Endothelial cell of umbilical vein (primary cell): ENCODE results near the gene ZNHIT2. TPM values are rescaled to one million over a fixed set of nuclear protein-coding genes. Genes with fewer than 3 reads are reported as not detected.

Experiments
- BruUV-seq: library from RNA; stranded (reverse); fragments of 400-500 nt; replicated peaks from 2 replicates; lab custom pipeline; 2021; lab: Mats Ljungman, UMichigan
- CTCF ChIA-PET: fragments of 300-600, 350-600 bp; sonication (Branson Sonifier 250); formaldehyde crosslinking; loops from one replicate; lab custom pipeline; 2021; ENCODE audit warnings: antibody characterized with exemption, inconsistent platforms; lab: Charles Lee
- POLR2A ChIA-PET: fragments of 300-600, 350-600 bp; sonication (Branson Sonifier 250); formaldehyde crosslinking; loops from one replicate; lab custom pipeline; 2021; ENCODE audit warnings: antibody characterized with exemption, inconsistent platforms; lab: Charles Lee
- DNase-seq: peaks from one replicate; pipeline ENCODE4 v3.0.0-alpha.2; 2011; ENCODE audit warnings: low read depth, low spot score
- FAIRE-seq: peaks from 2 replicates; lab custom pipeline; 2011; peaks lifted over from hg19 to GRCh38; lab: Jason Lieb, UNC
- H2AFZ ChIP-seq: 2 replicates; pipeline ENCODE4 v1.6.0; 2012; ENCODE audit warnings: low read depth, low read length, control low read depth, inconsistent platforms
- H3K27ac ChIP-seq: 2 replicates; pipeline ENCODE4 v1.5.1; 2011; ENCODE audit warnings: low read depth, mild to moderate bottlenecking, control low read depth, low read length, moderate library complexity; ENCODE audit not compliant: insufficient read depth
- H3K27me3 ChIP-seq, 2 experiments: 2 replicates each; pipeline versions ENCODE4 v1.6.0 to v1.6.1; 2011; ENCODE audit warnings: low read length in 2 of 2, mixed read lengths in 1 of 2; ENCODE audit not compliant: control insufficient read depth in 2 of 2, insufficient read depth in 2 of 2
- H3K36me3 ChIP-seq, 2 experiments: 2 replicates in 1 of 2; 3 replicates in 1 of 2; pipeline ENCODE4 v1.5.1; 2011; ENCODE audit warnings: low read length in 2 of 2, mild to moderate bottlenecking in 1 of 2, moderate library complexity in 1 of 2; ENCODE audit not compliant: control insufficient read depth in 2 of 2, insufficient read depth in 2 of 2; ENCODE audit errors: extremely low read depth in 1 of 2
- H3K4me1 ChIP-seq: 3 replicates; pipeline ENCODE4 v1.5.1; 2011; ENCODE audit warnings: mild to moderate bottlenecking, low read length; ENCODE audit not compliant: control insufficient read depth, insufficient read depth; ENCODE audit errors: extremely low read depth
- H3K4me2 ChIP-seq: 2 replicates; pipeline ENCODE4 v1.6.1; 2011; ENCODE audit warnings: low read length, control low read depth, mixed read lengths; ENCODE audit not compliant: insufficient read depth
- H3K4me3 ChIP-seq, 3 experiments: fragments of 200-600 bp in 1 of 3; sonication (generic), shearing (Covaris generic) in 1 of 3; replicated peaks in 1 of 3; 2 replicates each; pipeline ENCODE4 v1.5.1; 2011 to 2016; ENCODE audit warnings: control low read depth in 3 of 3, low read length in 3 of 3, mild to moderate bottlenecking in 2 of 3, inconsistent platforms in 1 of 3, low read depth in 1 of 3, moderate library complexity in 1 of 3; ENCODE audit not compliant: insufficient read depth in 1 of 3
- H3K79me2 ChIP-seq: 2 replicates; pipeline ENCODE4 v1.6.0; 2012; ENCODE audit warnings: low read length, inconsistent platforms; ENCODE audit not compliant: control insufficient read depth, insufficient read depth
- H3K9ac ChIP-seq: replicated peaks from 2 replicates; pipeline ENCODE3; 2011; ENCODE audit warnings: low read length, control low read depth; ENCODE audit not compliant: insufficient read depth; ENCODE audit errors: extremely low read depth
- H3K9me1 ChIP-seq: replicated peaks from 3 replicates; pipeline ENCODE4 v1.6.0; 2011; ENCODE audit warnings: mild to moderate bottlenecking, low read length; ENCODE audit not compliant: control insufficient read depth, insufficient read depth; ENCODE audit errors: extremely low read depth
- H3K9me3 ChIP-seq: replicated peaks from 2 replicates; pipeline ENCODE4 v1.5.1; 2012; ENCODE audit warnings: low read length, inconsistent platforms; ENCODE audit not compliant: control insufficient read depth, insufficient read depth
- H4K20me1 ChIP-seq: replicated peaks from 2 replicates; pipeline ENCODE3; 2011; ENCODE audit warnings: mild to moderate bottlenecking, low read length; ENCODE audit not compliant: control insufficient read depth, insufficient read depth; ENCODE audit errors: extremely low read depth
- EZH2 ChIP-seq: IDR thresholded peaks from 2 replicates; pipeline ENCODE4 v1.6.1; 2012; ENCODE audit warnings: borderline replicate concordance, low read depth, mild to moderate bottlenecking, moderate library complexity, low read length, inconsistent platforms; ENCODE audit not compliant: severe bottlenecking
- FOS ChIP-seq: IDR thresholded peaks from 2 replicates; pipeline ENCODE4 v1.6.1; 2011; ENCODE audit warnings: mild to moderate bottlenecking, low read length, moderate library complexity, borderline replicate concordance; ENCODE audit not compliant: insufficient read depth
- GATA2 ChIP-seq: IDR thresholded peaks from 2 replicates; pipeline ENCODE4 v1.7.0; 2011; ENCODE audit warnings: low read depth, mild to moderate bottlenecking, moderate library complexity, mixed read lengths, low read length; ENCODE audit not compliant: insufficient read length, insufficient read depth
- JUN ChIP-seq: IDR thresholded peaks from 2 replicates; pipeline ENCODE4 v1.6.1; 2011; ENCODE audit warnings: borderline replicate concordance, low read depth; ENCODE audit not compliant: insufficient read length, insufficient read depth
- MYC ChIP-seq: IDR thresholded peaks from one replicate; pipeline ENCODE4 v1.6.1; 2011; ENCODE audit warnings: mild to moderate bottlenecking, low read depth, low read length
- POLR2A ChIP-seq: IDR thresholded peaks from 2 replicates; pipeline ENCODE4 v1.6.1; 2012; ENCODE audit warnings: low read depth, mild to moderate bottlenecking, control low read depth, low read length
- POLR2AphosphoS5 ChIP-seq: IDR thresholded peaks from 2 replicates; pipeline ENCODE4 v1.6.1; 2012; ENCODE audit warnings: low read depth, mild to moderate bottlenecking, control low read depth, low read length, moderate library complexity; ENCODE audit not compliant: insufficient read depth
- dilution Hi-C: fragments of 300-500 bp; cut with MboI; formaldehyde crosslinking; loops from one replicate; pipeline ENCODE4 v1.15.0; 2019; ENCODE audit warnings: low sequenced_read_pairs; ENCODE audit not compliant: extremely low pct_ligation_motif_present
- intact Hi-C: fragments of 100-400 bp; cut with micrococcal nuclease; formaldehyde crosslinking; loops from one replicate; pipeline ENCODE4 v1.10.0; 2022
- polyA plus RNA-seq, 4 experiments: library from polyadenylated mRNA; depleted of rRNA in 3 of 4; stranded (reverse) in 3 of 4; unstranded in 1 of 4; fragments of >200 nt; gene quantifications; 2 replicates each; pipeline versions ENCODE4 v1.2.1 to v1.2.3, GENCODE V29; 2011 to 2012; ENCODE audit warnings: missing spikeins in 1 of 4
- total RNA-seq: library from RNA; stranded (reverse); gene quantifications from 2 replicates; pipeline ENCODE4 v1.2.3, GENCODE V29; 2021
- TF ChIP-seq, protein P1 (sequence below): IDR thresholded peaks from 2 replicates; pipeline ENCODE4 v1.6.1; 2011; ENCODE audit not compliant: insufficient read depth, insufficient read length
- TF ChIP-seq, protein P2 (sequence below), 2 donors: IDR thresholded peaks; 1 replicate in 1 of 2; 2 replicates in 1 of 2; pipeline ENCODE4 v1.5.1; 2011; ENCODE audit warnings: low read length in 2 of 2, mild to moderate bottlenecking in 2 of 2, moderate library complexity in 2 of 2, control low read depth in 1 of 2, inconsistent platforms in 1 of 2, low read depth in 1 of 2; ENCODE audit not compliant: insufficient read depth in 1 of 2; ENCODE audit errors: extremely low read depth in 1 of 2

The ZNHIT2 gene
- total and polyA plus RNA-seq, 2 donors (not counting 3 experiments of a cell fraction or from before 2014, with no cell fraction given) = 7.1 to 9.0 TPM

DNA sequence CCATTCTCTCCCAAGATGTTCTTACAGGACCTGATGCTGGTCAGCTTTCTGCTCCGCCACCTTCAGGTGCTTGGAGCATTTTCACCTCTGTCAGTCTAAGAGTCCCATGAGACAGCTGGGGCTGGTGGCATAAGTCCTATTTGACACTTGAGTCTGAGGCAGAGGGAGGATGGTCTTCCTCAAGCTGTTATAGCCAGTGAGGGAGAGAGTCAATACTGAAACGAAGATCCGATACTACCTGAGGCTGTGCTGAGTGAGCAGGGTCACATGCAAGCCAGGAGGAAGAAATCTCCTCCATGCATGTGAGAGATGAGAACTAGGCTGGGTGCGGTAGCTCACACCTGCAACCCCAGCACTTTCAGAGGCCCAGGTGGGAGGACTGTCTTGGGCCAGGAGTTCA lies 27.9 kb downstream of the ZNHIT2 start:
- Histone ChIP-seq H4K20me1 (no peaks in the 10 kb centered on the region), H3K27me3 (no peaks in the 10 kb centered on the region), H3K9ac (no peak overlapping the region), H3K79me2 (peaks cover 7% of the 10 kb centered on the region), H3K4me2 (no peak overlapping the region), H3K9me1 (no peaks in the 10 kb centered on the region), H3K27ac (no peak overlapping the region), H3K4me1 (peaks cover 8% of the 10 kb centered on the region), H3K36me3 (peaks cover 5 to 28% of the 10 kb centered on the region in 2 experiments), H3K9me3 (no peaks in the 10 kb centered on the region), H2AFZ (no peak overlapping the region), H3K4me3 (no peak overlapping the region)
- intact Hi-C loops (no loop called here), dilution Hi-C loops (no loop called here)
- ChIA-PET CTCF (interaction anchor here (1.0 kb wide), 1 partner anchor 14 kb away, joined by 3 read pairs; no protein-coding TSS in a partner anchor), POLR2A (no interaction called here)
- BruUV-seq = no TSS peak
- TF ChIP-seq POLR2A = no peak
- TF ChIP-seq FOS = no peak
- no peak for TF ChIP-seq JUN
- TF ChIP-seq, protein P1, sequence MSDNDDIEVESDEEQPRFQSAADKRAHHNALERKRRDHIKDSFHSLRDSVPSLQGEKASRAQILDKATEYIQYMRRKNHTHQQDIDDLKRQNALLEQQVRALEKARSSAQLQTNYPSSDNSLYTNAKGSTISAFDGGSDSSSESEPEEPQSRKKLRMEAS = no peak
- TF ChIP-seq EZH2 = no peak
- no peak for TF ChIP-seq MYC
- TF ChIP-seq POLR2AphosphoS5 = no peak
- TF ChIP-seq, protein P2, sequence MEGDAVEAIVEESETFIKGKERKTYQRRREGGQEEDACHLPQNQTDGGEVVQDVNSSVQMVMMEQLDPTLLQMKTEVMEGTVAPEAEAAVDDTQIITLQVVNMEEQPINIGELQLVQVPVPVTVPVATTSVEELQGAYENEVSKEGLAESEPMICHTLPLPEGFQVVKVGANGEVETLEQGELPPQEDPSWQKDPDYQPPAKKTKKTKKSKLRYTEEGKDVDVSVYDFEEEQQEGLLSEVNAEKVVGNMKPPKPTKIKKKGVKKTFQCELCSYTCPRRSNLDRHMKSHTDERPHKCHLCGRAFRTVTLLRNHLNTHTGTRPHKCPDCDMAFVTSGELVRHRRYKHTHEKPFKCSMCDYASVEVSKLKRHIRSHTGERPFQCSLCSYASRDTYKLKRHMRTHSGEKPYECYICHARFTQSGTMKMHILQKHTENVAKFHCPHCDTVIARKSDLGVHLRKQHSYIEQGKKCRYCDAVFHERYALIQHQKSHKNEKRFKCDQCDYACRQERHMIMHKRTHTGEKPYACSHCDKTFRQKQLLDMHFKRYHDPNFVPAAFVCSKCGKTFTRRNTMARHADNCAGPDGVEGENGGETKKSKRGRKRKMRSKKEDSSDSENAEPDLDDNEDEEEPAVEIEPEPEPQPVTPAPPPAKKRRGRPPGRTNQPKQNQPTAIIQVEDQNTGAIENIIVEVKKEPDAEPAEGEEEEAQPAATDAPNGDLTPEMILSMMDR (IDR thresholded peaks at IDR 0.05; ENCODE audit: extremely low read depth in 1 of 2, insufficient read depth in 1 of 2, low read depth in 1 of 2, low read length in 2 of 2) = no peak
- TF ChIP-seq GATA2 = no peak
- FAIRE-seq = no peak
- no peak for DNase-seq
